ENCODE measurements around the gene LITAF.

LITAF gene

DNA sequence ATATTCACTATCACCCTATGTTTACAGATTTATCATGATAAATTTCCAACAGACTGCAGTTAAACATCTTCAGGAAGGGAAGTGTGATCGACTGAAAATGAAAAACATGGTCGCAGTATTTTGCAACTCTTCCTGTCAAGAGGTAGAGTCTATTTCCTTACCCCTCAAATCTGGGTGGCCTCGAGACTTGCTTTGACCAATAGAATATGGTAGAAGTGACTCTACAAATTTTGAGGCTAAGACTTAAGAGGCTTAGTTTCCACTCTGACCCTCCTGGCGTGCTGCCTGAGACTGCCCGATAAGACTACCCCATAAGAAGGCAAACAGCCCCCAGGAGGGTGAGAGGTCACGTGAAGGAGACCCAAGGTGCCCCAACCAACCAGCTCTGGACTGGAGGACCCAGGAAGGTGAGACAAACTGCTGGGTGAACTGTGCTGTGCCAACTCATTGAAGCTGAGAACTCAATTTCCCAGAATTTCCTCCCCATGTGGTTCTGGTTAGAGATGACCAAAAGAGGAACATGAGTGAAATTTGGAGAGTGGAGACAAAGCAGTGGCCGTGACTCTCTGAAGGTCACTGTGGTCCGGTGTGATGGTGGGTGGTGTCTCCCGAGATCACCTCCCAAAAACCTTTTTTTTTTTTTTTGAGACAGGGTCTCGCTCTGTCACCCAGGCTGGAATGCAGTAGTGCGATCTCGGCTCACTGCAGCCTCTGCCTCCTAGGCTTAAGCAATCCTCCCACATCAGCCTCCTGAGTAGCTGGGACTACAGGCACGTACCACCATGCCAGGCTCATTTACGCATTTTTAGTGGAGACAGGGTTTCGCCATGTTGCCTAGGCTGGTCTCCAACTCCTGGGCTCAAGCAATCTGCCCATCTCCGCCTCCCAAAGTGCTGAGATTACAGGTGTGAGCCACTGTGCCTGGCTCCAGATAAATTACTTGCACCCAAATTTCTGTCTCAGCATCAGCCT, 38.2 kb upstream of the LITAF start:
- Mint-ChIP-seq H3K4me3 (no peak overlapping the region), H3K36me3 (ENCODE audit: low read depth) (no peaks in the 10 kb centered on the region), H3K9me3 (peaks cover 3% of the 10 kb centered on the region), H3K4me1 (peaks cover 27% of the 10 kb centered on the region), H3K27ac (peak overlapping the region in 2 of 3 experiments; percentile 86 to 95), H3K27me3 (ENCODE audit: low read depth) (no peaks in the 10 kb centered on the region)
- TF ChIP-seq CTCF (IDR thresholded peaks at IDR 0.05; ENCODE audit: unreplicated experiment in 3 of 3): no peak

- peaks cover 21% of the 10 kb centered on the region for H3K4me1 Mint-ChIP-seq
- no peak for TF ChIP-seq CTCF (IDR thresholded peaks at IDR 0.05; ENCODE audit: unreplicated experiment in 3 of 3)
Observed at GRCh38 chr16:11624205-11624604, 37.5 kb upstream of the LITAF start.

GRCh38 chr16:11621920-11622651, 35.4 kb upstream of the LITAF start:
- H3K27ac Mint-ChIP-seq: peak overlapping the region; percentile 86 to 92 (median 87)
- peaks cover 17% of the 10 kb centered on the region for H3K4me1 Mint-ChIP-seq
- no peaks in the 10 kb centered on the region for H3K36me3 Mint-ChIP-seq (ENCODE audit: low read depth)
- no peak overlapping the region for H3K4me3 Mint-ChIP-seq
- peaks cover 3% of the 10 kb centered on the region for H3K9me3 Mint-ChIP-seq
- H3K27me3 Mint-ChIP-seq (ENCODE audit: low read depth): no peaks in the 10 kb centered on the region
- no peak for TF ChIP-seq CTCF (IDR thresholded peaks at IDR 0.05; ENCODE audit: unreplicated experiment in 3 of 3)

More at GRCh38 chr16:11624205-11624604, 37.5 kb upstream of the LITAF start:
- no peak overlapping the region for H3K4me3 Mint-ChIP-seq
- H3K9me3 Mint-ChIP-seq: peaks cover 3% of the 10 kb centered on the region
- no peaks in the 10 kb centered on the region for H3K36me3 Mint-ChIP-seq (ENCODE audit: low read depth)
- no peaks in the 10 kb centered on the region for H3K27me3 Mint-ChIP-seq (ENCODE audit: low read depth)
- H3K27ac Mint-ChIP-seq: peak overlapping the region; percentile 73 to 95 (median 86)

- peak overlapping the region; percentile 86 to 92 (median 87) for H3K27ac Mint-ChIP-seq
- peaks cover 17% of the 10 kb centered on the region for H3K4me1 Mint-ChIP-seq
- no peak overlapping the region for H3K4me3 Mint-ChIP-seq
- no peaks in the 10 kb centered on the region for H3K36me3 Mint-ChIP-seq (ENCODE audit: low read depth)
- no peak for TF ChIP-seq CTCF (IDR thresholded peaks at IDR 0.05; ENCODE audit: unreplicated experiment in 3 of 3)
- H3K27me3 Mint-ChIP-seq (ENCODE audit: low read depth): no peaks in the 10 kb centered on the region
- H3K9me3 Mint-ChIP-seq: peaks cover 3% of the 10 kb centered on the region
Observed at GRCh38 chr16:11621539-11621919, 34.8 kb upstream of the LITAF start.

- H3K4me1 Mint-ChIP-seq: peaks cover 17% of the 10 kb centered on the region
- peaks cover 3% of the 10 kb centered on the region for H3K9me3 Mint-ChIP-seq
- H3K27me3 Mint-ChIP-seq (ENCODE audit: low read depth): no peaks in the 10 kb centered on the region
- TF ChIP-seq CTCF (IDR thresholded peaks at IDR 0.05; ENCODE audit: unreplicated experiment in 3 of 3): no peak
- H3K36me3 Mint-ChIP-seq (ENCODE audit: low read depth): no peaks in the 10 kb centered on the region
- no peak overlapping the region for H3K4me3 Mint-ChIP-seq
- peak overlapping the region in 2 of 3 experiments; percentile 16 to 47 for H3K27ac Mint-ChIP-seq
Observed at GRCh38 chr16:11620243-11621003, 33.7 kb upstream of the LITAF start.

Measured in nephron (organoid).